Epidermal melanocyte (primary cell): Measurements from ENCODE around the gene OTUB1.
"Not testable (repeated sequence)": the region's sequence is repeated elsewhere in the genome, so short reads cannot be mapped to it uniquely, and the experiment has no call there.

ENCODE experiments used
- DNase-seq: peaks from one replicate; pipeline ENCODE4 v3.0.0; 2011; ENCODE audit warnings: low spot score; ENCODE audit not compliant: insufficient read length

Gene OTUB1

GRCh38 chr11:64042301-64042700, 56.1 kb downstream of the OTUB1 start:
- no peak for DNase-seq

- no peak for DNase-seq
Measured at GRCh38 chr11:64043545-64043944, 57.3 kb downstream of the OTUB1 start.

GRCh38 chr11:64044730-64045393, 58.6 kb downstream of the OTUB1 start:
- DNase-seq = peak; percentile 9

- no peak for DNase-seq
Measured at GRCh38 chr11:64045700-64046099, 59.5 kb downstream of the OTUB1 start.

GRCh38 chr11:64047373-64047772, 61.1 kb downstream of the OTUB1 start:
- not testable (repeated sequence) for DNase-seq
